Stimulated activated memory B cell treated with anti-CD40 and anti-IgM and Interleukin-4, amounts not matched to agents 10 μg/mL and 1 μg/mL and 100 μg/mL, for 72 hours (primary cell): ENCODE measurements around the gene KAT2B.

Source experiments
- ATAC-seq: fragments of 150-1000 bp; cut with Tn5 transposase; 2 replicates; pipeline ENCODE4 v1.10.0; 2021
- H3K27ac Mint-ChIP-seq: one replicate; pipeline ENCODE4 v1.8.0; 2022; ENCODE audit warnings: mild to moderate bottlenecking, mixed read lengths
- H3K27me3 Mint-ChIP-seq: one replicate; pipeline ENCODE4 v1.8.0; 2022; ENCODE audit warnings: mixed read lengths
- H3K36me3 Mint-ChIP-seq: one replicate; pipeline ENCODE4 v1.8.0; 2022; ENCODE audit warnings: mixed read lengths
- H3K4me1 Mint-ChIP-seq: one replicate; pipeline ENCODE4 v1.8.0; 2022; ENCODE audit warnings: mixed read lengths
- H3K4me3 Mint-ChIP-seq: one replicate; pipeline ENCODE4 v1.8.0; 2022; ENCODE audit warnings: mild to moderate bottlenecking, moderate library complexity, mixed read lengths
- H3K9me3 Mint-ChIP-seq: one replicate; pipeline ENCODE4 v1.8.0; 2022; ENCODE audit warnings: mixed read lengths

The KAT2B gene

GRCh38 chr3:20154928-20155327, 114.7 kb downstream of the KAT2B start:
- H3K27me3 Mint-ChIP-seq: no peaks in the 10 kb centered on the region
- peak overlapping the region; percentile 17 for H3K27ac Mint-ChIP-seq
- no peak overlapping the region for H3K4me3 Mint-ChIP-seq
- no peak for ATAC-seq
- no peaks in the 10 kb centered on the region for H3K9me3 Mint-ChIP-seq
- H3K36me3 Mint-ChIP-seq: peaks cover 22% of the 10 kb centered on the region
- H3K4me1 Mint-ChIP-seq: peaks cover 6% of the 10 kb centered on the region

- H3K4me1 Mint-ChIP-seq: peaks cover 36% of the 10 kb centered on the region
- peaks cover 28% of the 10 kb centered on the region for H3K36me3 Mint-ChIP-seq
- no peak overlapping the region for H3K4me3 Mint-ChIP-seq
- H3K9me3 Mint-ChIP-seq: no peaks in the 10 kb centered on the region
- H3K27me3 Mint-ChIP-seq: no peaks in the 10 kb centered on the region
- no peak for ATAC-seq
- H3K27ac Mint-ChIP-seq: peak overlapping the region; percentile 28
These were observed 120.0 kb downstream of the KAT2B start for GRCh38 chr3:20160230-20160629.

GRCh38 chr3:20161714-20162113, 121.5 kb downstream of the KAT2B start:
- no peak for ATAC-seq
- Mint-ChIP-seq H3K27me3 (no peaks in the 10 kb centered on the region), H3K4me1 (peaks cover 36% of the 10 kb centered on the region), H3K27ac (no peak overlapping the region), H3K9me3 (no peaks in the 10 kb centered on the region), H3K4me3 (no peak overlapping the region), H3K36me3 (peaks cover 34% of the 10 kb centered on the region)

- Mint-ChIP-seq H3K27ac (peak overlapping the region; percentile 18), H3K36me3 (peaks cover 32% of the 10 kb centered on the region), H3K4me1 (peaks cover 7% of the 10 kb centered on the region), H3K4me3 (no peak overlapping the region), H3K27me3 (no peaks in the 10 kb centered on the region), H3K9me3 (no peaks in the 10 kb centered on the region)
- no peak for ATAC-seq
These were observed 133.7 kb downstream of the KAT2B start for GRCh38 chr3:20173844-20174410.

GRCh38 chr3:20181276-20181675, 141.0 kb downstream of the KAT2B start:
- no peak overlapping the region for H3K4me3 Mint-ChIP-seq
- no peak overlapping the region for H3K27ac Mint-ChIP-seq
- no peaks in the 10 kb centered on the region for H3K4me1 Mint-ChIP-seq
- ATAC-seq: no peak
- H3K9me3 Mint-ChIP-seq: no peaks in the 10 kb centered on the region
- H3K27me3 Mint-ChIP-seq: no peaks in the 10 kb centered on the region
- peaks cover 24% of the 10 kb centered on the region for H3K36me3 Mint-ChIP-seq

GRCh38 chr3:20182206-20182605, 142.0 kb downstream of the KAT2B start:
- no peak for ATAC-seq
- Mint-ChIP-seq H3K4me3 (no peak overlapping the region), H3K4me1 (no peaks in the 10 kb centered on the region), H3K9me3 (no peaks in the 10 kb centered on the region), H3K36me3 (peaks cover 24% of the 10 kb centered on the region), H3K27ac (no peak overlapping the region), H3K27me3 (no peaks in the 10 kb centered on the region)

GRCh38 chr3:20185331-20185678, 145.1 kb downstream of the KAT2B start:
- Mint-ChIP-seq H3K27me3 (no peaks in the 10 kb centered on the region), H3K4me1 (no peaks in the 10 kb centered on the region), H3K4me3 (no peak overlapping the region), H3K36me3 (peaks cover 2% of the 10 kb centered on the region), H3K27ac (no peak overlapping the region), H3K9me3 (no peaks in the 10 kb centered on the region)
- ATAC-seq: no peak

- H3K27ac Mint-ChIP-seq: no peak within 1 kb of the TSS
- ATAC-seq: peak; percentile 99
- no peaks in the 10 kb centered on the region for H3K9me3 Mint-ChIP-seq
- no peak within 1 kb of the TSS for H3K4me3 Mint-ChIP-seq
- H3K4me1 Mint-ChIP-seq: no peaks in the 10 kb centered on the region
- H3K27me3 Mint-ChIP-seq: no peaks in the 10 kb centered on the region
- H3K36me3 Mint-ChIP-seq: no peaks in the 10 kb centered on the region
These were observed 145.7 kb downstream of the KAT2B start, which contains the start of gene SGO1 for GRCh38 chr3:20185679-20186599. SGO1 (minus strand) TSS chr3:20186206; CDS start chr3:20184027, 2,179 bp downstream.

- no peaks in the 10 kb centered on the region for H3K4me1 Mint-ChIP-seq
- no peaks in the 10 kb centered on the region for H3K36me3 Mint-ChIP-seq
- H3K27me3 Mint-ChIP-seq: no peaks in the 10 kb centered on the region
- H3K9me3 Mint-ChIP-seq: no peaks in the 10 kb centered on the region
- H3K4me3 Mint-ChIP-seq: no peak overlapping the region
- H3K27ac Mint-ChIP-seq: no peak overlapping the region
- ATAC-seq: no peak
These were observed 146.4 kb downstream of the KAT2B start for GRCh38 chr3:20186600-20187004.

- Mint-ChIP-seq H3K36me3 (no peaks in the 10 kb centered on the region), H3K27me3 (no peaks in the 10 kb centered on the region), H3K4me3 (no peak overlapping the region), H3K4me1 (peaks cover 7% of the 10 kb centered on the region), H3K27ac (no peak overlapping the region), H3K9me3 (no peaks in the 10 kb centered on the region)
- no peak for ATAC-seq
These were observed 150.7 kb downstream of the KAT2B start for GRCh38 chr3:20190991-20191390.

- ATAC-seq: no peak
- no peaks in the 10 kb centered on the region for H3K27me3 Mint-ChIP-seq
- no peak overlapping the region for H3K4me3 Mint-ChIP-seq
- H3K36me3 Mint-ChIP-seq: no peaks in the 10 kb centered on the region
- no peak overlapping the region for H3K27ac Mint-ChIP-seq
- peaks cover 7% of the 10 kb centered on the region for H3K4me1 Mint-ChIP-seq
- H3K9me3 Mint-ChIP-seq: no peaks in the 10 kb centered on the region
These were observed 154.7 kb downstream of the KAT2B start for GRCh38 chr3:20194793-20195460.

GRCh38 chr3:20197775-20198174, 157.5 kb downstream of the KAT2B start:
- Mint-ChIP-seq H3K4me3 (no peak overlapping the region), H3K4me1 (peaks cover 7% of the 10 kb centered on the region), H3K9me3 (no peaks in the 10 kb centered on the region), H3K36me3 (no peaks in the 10 kb centered on the region), H3K27me3 (no peaks in the 10 kb centered on the region), H3K27ac (no peak overlapping the region)
- ATAC-seq: no peak

GRCh38 chr3:20201143-20201542, 160.9 kb downstream of the KAT2B start:
- Mint-ChIP-seq H3K36me3 (peaks cover 12% of the 10 kb centered on the region), H3K27ac (no peak overlapping the region), H3K4me3 (no peak overlapping the region), H3K27me3 (no peaks in the 10 kb centered on the region), H3K9me3 (peaks cover 7% of the 10 kb centered on the region), H3K4me1 (no peaks in the 10 kb centered on the region)
- ATAC-seq: no peak
